Stomach smooth muscle (tissue), 2 donors: Measurements from ENCODE around the gene FAHD1.
"Not testable (repeated sequence)": the region's sequence is repeated elsewhere in the genome, so short reads cannot be mapped to it uniquely, and the experiment has no call there.

Experiments used
- H3K27ac ChIP-seq: one replicate; pipeline ENCODE4 v1.7.0; 2013; ENCODE audit warnings: mild to moderate bottlenecking, low read length, inconsistent platforms
- H3K27me3 ChIP-seq, 2 donors: one replicate each; pipeline ENCODE4 v1.7.0; 2013; ENCODE audit warnings: low read length in 2 of 2; ENCODE audit not compliant: insufficient read depth in 2 of 2, control insufficient read depth in 1 of 2
- H3K36me3 ChIP-seq, 2 donors: one replicate each; pipeline ENCODE4 v1.7.0; 2013; ENCODE audit warnings: low read length in 2 of 2; ENCODE audit not compliant: control insufficient read depth in 2 of 2, insufficient read depth in 2 of 2
- H3K4me1 ChIP-seq: one replicate; pipeline ENCODE4 v1.7.0; 2013; ENCODE audit warnings: low read length; ENCODE audit not compliant: control insufficient read depth, insufficient read depth
- H3K4me3 ChIP-seq, 2 donors: one replicate each; pipeline ENCODE4 v1.7.0; 2013; ENCODE audit warnings: low read length in 2 of 2
- H3K9ac ChIP-seq, 2 donors: one replicate each; pipeline ENCODE4 v1.7.0; 2013; ENCODE audit warnings: low read length in 2 of 2, mild to moderate bottlenecking in 1 of 2
- H3K9me3 ChIP-seq, 2 donors: one replicate each; pipeline ENCODE4 v1.7.0; 2013; ENCODE audit warnings: low read length in 2 of 2; ENCODE audit not compliant: control insufficient read depth in 2 of 2
- donor health status: healthy.
- donor health status: Pancreatic carcinoma.

The FAHD1 gene

GRCh38 chr16:1790261-1790610 lies 36.8 kb upstream of the FAHD1 start:
- no peaks in the 10 kb centered on the region for H3K9me3 ChIP-seq
- H3K9ac ChIP-seq: no peak overlapping the region
- H3K4me1 ChIP-seq: peaks cover 4% of the 10 kb centered on the region
- peaks cover 13 to 18% of the 10 kb centered on the region in 2 donors for H3K36me3 ChIP-seq
- H3K4me3 ChIP-seq: no peak overlapping the region
- H3K27ac ChIP-seq: no peak overlapping the region
- H3K27me3 ChIP-seq: no peaks in the 10 kb centered on the region

- no peak overlapping the region for H3K27ac ChIP-seq
- H3K9ac ChIP-seq: no peak overlapping the region
- H3K27me3 ChIP-seq: no peaks in the 10 kb centered on the region
- no peaks in the 10 kb centered on the region for H3K9me3 ChIP-seq
- H3K4me1 ChIP-seq: peaks cover under 1% of the 10 kb centered on the region
- H3K4me3 ChIP-seq: no peak overlapping the region
- H3K36me3 ChIP-seq: peaks cover 11 to 18% of the 10 kb centered on the region in 2 donors
Measured at GRCh38 chr16:1790611-1791255, 36.3 kb upstream of the FAHD1 start.

GRCh38 chr16:1791256-1791942 lies 35.6 kb upstream of the FAHD1 start:
- H3K27ac ChIP-seq: no peak overlapping the region
- no peaks in the 10 kb centered on the region for H3K9me3 ChIP-seq
- H3K36me3 ChIP-seq: peaks cover 11 to 15% of the 10 kb centered on the region in 2 donors
- no peak overlapping the region for H3K9ac ChIP-seq
- H3K4me1 ChIP-seq: no peaks in the 10 kb centered on the region
- H3K4me3 ChIP-seq: no peak overlapping the region
- H3K27me3 ChIP-seq: no peaks in the 10 kb centered on the region

GRCh38 chr16:1791943-1792812 lies 34.8 kb upstream of the FAHD1 start:
- no peak overlapping the region for H3K4me3 ChIP-seq
- H3K36me3 ChIP-seq: peaks cover 9 to 11% of the 10 kb centered on the region in 2 donors
- no peak overlapping the region for H3K27ac ChIP-seq
- no peaks in the 10 kb centered on the region for H3K27me3 ChIP-seq
- no peak overlapping the region for H3K9ac ChIP-seq
- H3K9me3 ChIP-seq: no peaks in the 10 kb centered on the region
- no peaks in the 10 kb centered on the region for H3K4me1 ChIP-seq

- peaks cover 8 to 9% of the 10 kb centered on the region in 2 donors for H3K36me3 ChIP-seq
- no peaks in the 10 kb centered on the region for H3K4me1 ChIP-seq
- H3K27me3 ChIP-seq: no peaks in the 10 kb centered on the region
- no peak overlapping the region for H3K4me3 ChIP-seq
- H3K9me3 ChIP-seq: no peaks in the 10 kb centered on the region
- H3K27ac ChIP-seq: no peak overlapping the region
- H3K9ac ChIP-seq: no peak overlapping the region
Measured at GRCh38 chr16:1792836-1793577, 34.0 kb upstream of the FAHD1 start.

GRCh38 chr16:1793578-1794220 lies 33.3 kb upstream of the FAHD1 start, which contains the start of gene IGFALS:
IGFALS (minus strand) TSS chr16:1793705; CDS start chr16:1793652, 53 bp downstream.
- Histone ChIP-seq H3K36me3 (peaks cover 3 to 6% of the 10 kb centered on the region in 2 donors), H3K4me1 (no peaks in the 10 kb centered on the region), H3K9ac (no peak within 1 kb of the TSS), H3K27ac (no peak within 1 kb of the TSS), H3K4me3 (no peak within 1 kb of the TSS), H3K27me3 (no peaks in the 10 kb centered on the region), H3K9me3 (no peaks in the 10 kb centered on the region)

GRCh38 chr16:1794221-1794871 lies 32.7 kb upstream of the FAHD1 start:
- H3K4me1 ChIP-seq: no peaks in the 10 kb centered on the region
- no peak overlapping the region for H3K27ac ChIP-seq
- peaks cover 0 to 2% of the 10 kb centered on the region in 2 donors for H3K36me3 ChIP-seq
- H3K27me3 ChIP-seq: no peaks in the 10 kb centered on the region
- no peaks in the 10 kb centered on the region for H3K9me3 ChIP-seq
- H3K9ac ChIP-seq: no peak overlapping the region
- no peak overlapping the region for H3K4me3 ChIP-seq

- H3K27me3 ChIP-seq: no peaks in the 10 kb centered on the region
- no peak overlapping the region for H3K9ac ChIP-seq
- H3K9me3 ChIP-seq: no peaks in the 10 kb centered on the region
- H3K4me1 ChIP-seq: no peaks in the 10 kb centered on the region
- H3K4me3 ChIP-seq: no peak overlapping the region
- no peak overlapping the region for H3K27ac ChIP-seq
- no peaks in the 10 kb centered on the region for H3K36me3 ChIP-seq
Measured at GRCh38 chr16:1794908-1795666, 31.9 kb upstream of the FAHD1 start.

- H3K9ac ChIP-seq, H3K27ac ChIP-seq, H3K4me1 ChIP-seq, H3K9me3 ChIP-seq, H3K4me3 ChIP-seq, H3K36me3 ChIP-seq, H3K27me3 ChIP-seq: not testable (repeated sequence)
Measured at GRCh38 chr16:1799263-1799662, 27.7 kb upstream of the FAHD1 start.
